Aorta (tissue), 5 donors: ENCODE measurements around the gene ASXL1. TPM values are rescaled to one million over a fixed set of nuclear protein-coding genes. Genes with fewer than 3 reads are reported as not detected.
A peak's percentile ranks its signal among the peaks of the same experiment; 100 is the strongest.

Experiments
- ATAC-seq: fragments of 200-7000 bp; cut with Tn5 transposase; one replicate; pipeline ENCODE4 v1.9.1; 2022; ENCODE audit warnings: moderate library complexity; ENCODE audit not compliant: low FRiP score
- DNase-seq, 2 donors: peaks; one replicate each; pipeline ENCODE4 v3.0.0-alpha.2; 2020
- H3K27ac ChIP-seq, 2 donors: one replicate each; pipeline ENCODE4 v1.5.1; 2013; ENCODE audit warnings: low read length in 2 of 2, mild to moderate bottlenecking in 2 of 2, moderate library complexity in 2 of 2, control low read depth in 1 of 2, inconsistent platforms in 1 of 2, low read depth in 1 of 2
- H3K27me3 ChIP-seq, 2 donors: one replicate each; pipeline ENCODE4 v1.6.1; 2013; ENCODE audit warnings: control low read depth in 1 of 2, low read length in 1 of 2, mild to moderate bottlenecking in 1 of 2, moderate library complexity in 1 of 2; ENCODE audit not compliant: insufficient read depth in 2 of 2, control insufficient read depth in 1 of 2
- H3K36me3 ChIP-seq, 2 donors: one replicate each; pipeline ENCODE4 v1.6.1; 2013; ENCODE audit warnings: control low read depth in 1 of 2, low read length in 1 of 2, mild to moderate bottlenecking in 1 of 2; ENCODE audit not compliant: insufficient read depth in 2 of 2, control insufficient read depth in 1 of 2
- H3K4me1 ChIP-seq, 2 donors: one replicate each; pipeline ENCODE4 v1.6.1; 2013; ENCODE audit warnings: low read length in 2 of 2, control low read depth in 1 of 2, mild to moderate bottlenecking in 1 of 2, moderate library complexity in 1 of 2; ENCODE audit not compliant: insufficient read depth in 2 of 2, control insufficient read depth in 1 of 2
- H3K4me3 ChIP-seq, 2 donors: one replicate each; pipeline ENCODE4 v1.5.1; 2013; ENCODE audit warnings: low read length in 2 of 2, control low read depth in 1 of 2, mild to moderate bottlenecking in 1 of 2
- H3K9me3 ChIP-seq: one replicate; pipeline ENCODE4 v1.6.1; 2013; ENCODE audit warnings: mild to moderate bottlenecking, low read length; ENCODE audit not compliant: control insufficient read depth
- WGBS, 2 donors: extraction: QIAGEN DNeasy Blood & Tissue Kit; methylation state at CpG; one replicate each; pipeline ENCODE4 v1.1.7; 2013; 5-methylcytosine and 5-hydroxymethylcytosine counted together
- intact Hi-C, 2 donors: fragments of 100-400 bp; cut with DNase I; formaldehyde crosslinking; loops; one replicate each; pipeline versions ENCODE4 v1.14.2 to v1.15.0; 2022
- polyA plus RNA-seq, 2 donors: library from polyadenylated mRNA; stranded (reverse); fragments of 200-250 nt; gene quantifications; one replicate each; pipeline ENCODE4 v1.2.3, GENCODE V29; 2013
- total RNA-seq, 2 donors: library from RNA; stranded (reverse); fragmentation: NEBNext Ultra II Directional; extraction: Animal tissue kit (Norgen Biotek cat#: 25700); gene quantifications; one replicate each; pipeline ENCODE4 v1.2.1, GENCODE V29; 2021
- donor health status: healthy with polysubstance abuse.
- donor health status: Bipolar disorder and iron deficiency.
- donor health status: DM: no; HTN: no; CAD: no.
- donor health status: DM: no; HTN: no; CAD: no.
- donor health status: DM: yes; HTN: yes; CAD: no.

The ASXL1 gene
- total and polyA plus RNA-seq, 4 donors = 18.0 to 102 (median 72.1) TPM

DNA sequence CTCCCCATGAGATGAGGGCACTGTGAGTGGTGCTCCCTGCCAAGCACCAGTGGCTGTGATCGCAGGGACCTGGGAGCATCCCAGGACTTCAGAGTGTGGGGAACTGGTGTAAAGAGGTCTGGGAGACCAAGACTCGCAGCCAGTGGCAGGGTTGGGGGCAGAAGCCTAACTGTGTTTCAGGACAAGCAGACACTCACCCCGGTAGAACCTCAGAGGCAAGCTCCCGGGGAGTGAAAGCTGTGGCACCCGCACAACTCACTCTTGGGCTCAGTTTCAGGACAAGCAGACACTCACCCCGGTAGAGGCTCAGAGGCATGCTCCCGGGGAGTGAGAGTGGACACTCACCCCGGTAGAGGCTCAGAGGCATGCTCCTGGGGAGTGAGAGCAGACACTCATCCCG, 112.8 kb downstream of the ASXL1 start:
- no peaks in the 10 kb centered on the region for H3K4me1 ChIP-seq

DNA sequence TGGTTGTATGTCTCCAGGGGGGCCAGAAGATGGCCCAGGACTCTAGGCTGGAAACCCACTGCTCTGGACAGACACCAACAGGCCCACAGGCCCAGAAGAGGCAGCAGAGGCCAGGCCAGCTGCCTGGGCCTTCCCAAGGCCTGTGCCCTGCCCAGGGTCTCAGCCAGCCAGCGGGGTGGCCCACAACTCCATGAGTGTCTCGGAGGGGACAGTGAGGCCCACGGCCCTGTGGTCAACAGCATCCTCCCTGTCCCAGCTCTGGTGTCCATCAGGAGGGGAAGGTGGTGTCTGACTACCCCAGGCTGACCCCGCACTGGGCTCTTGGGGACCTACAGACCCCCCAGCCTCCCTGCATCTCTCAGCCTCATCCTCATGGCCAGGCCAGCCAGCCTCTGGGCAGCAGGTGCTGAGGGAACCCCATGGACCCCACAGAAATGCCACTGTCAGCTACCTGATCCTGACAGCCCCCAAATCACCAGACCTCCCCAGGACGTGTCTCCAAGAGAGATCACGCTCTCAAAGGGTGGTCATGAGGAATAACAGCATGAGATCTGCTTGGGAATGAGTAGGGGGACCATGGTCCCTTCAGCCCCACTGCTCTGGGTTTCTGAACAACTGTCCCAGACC, 114.6 kb downstream of the ASXL1 start:
- 96 to 97% methylated on average over 6 of the region's 6 CpGs for WGBS, 2 donors
- intact Hi-C loops = no loop called here

More for the DNA sequence above, 112.8 kb downstream of the ASXL1 start:
- 80 to 81% methylated on average over 9 of the region's 9 CpGs for WGBS, 2 donors
- Histone ChIP-seq H3K9me3 (no peaks in the 10 kb centered on the region), H3K27ac (no peak overlapping the region), H3K4me3 (no peak overlapping the region), H3K27me3 (no peaks in the 10 kb centered on the region), H3K36me3 (no peaks in the 10 kb centered on the region)
- intact Hi-C loops = no loop called here
- no peak for DNase-seq
- ATAC-seq = no peak

DNA sequence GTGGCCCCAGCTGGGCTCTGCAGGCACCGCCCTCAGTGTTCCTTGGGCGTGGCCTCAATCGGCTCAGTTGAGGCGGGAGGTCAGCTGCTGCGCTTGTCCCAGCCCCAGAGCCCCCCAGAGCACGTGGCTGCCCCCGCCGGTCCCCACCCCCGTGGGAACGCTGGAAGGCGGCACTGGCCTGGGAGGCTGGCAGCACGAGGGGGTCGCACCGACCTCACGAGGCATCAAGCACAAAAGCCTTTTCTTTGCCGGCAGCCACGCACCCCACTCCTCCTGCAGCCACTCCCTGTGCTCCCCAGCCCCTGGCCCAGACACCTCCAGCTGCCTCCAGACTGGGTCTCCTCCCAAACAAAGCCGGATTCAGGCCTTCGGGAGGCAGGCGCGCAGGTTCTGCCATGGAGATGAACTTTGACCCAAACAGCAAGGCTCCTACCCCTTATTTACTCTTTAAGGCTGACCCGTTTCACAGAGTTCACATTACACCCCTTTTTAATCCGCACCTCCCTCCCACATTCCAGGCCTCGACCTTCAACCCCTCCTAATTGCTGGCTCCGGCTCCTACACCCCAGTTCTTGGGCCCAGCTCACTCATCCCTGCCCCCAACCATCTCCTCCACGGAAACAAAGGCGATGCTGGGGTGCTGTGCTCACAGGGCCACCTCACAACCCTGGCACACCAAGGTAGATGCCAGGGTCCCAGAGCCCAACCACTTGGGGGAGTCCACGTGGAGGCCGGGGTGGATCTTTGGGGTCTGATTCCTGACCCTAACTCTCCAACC, 115.3 kb downstream of the ASXL1 start:
- DNase-seq = no peak

More for the DNA sequence above, 114.6 kb downstream of the ASXL1 start:
- Histone ChIP-seq H3K4me1 (no peaks in the 10 kb centered on the region), H3K4me3 (no peak overlapping the region), H3K27me3 (no peaks in the 10 kb centered on the region), H3K27ac (no peak overlapping the region), H3K9me3 (no peaks in the 10 kb centered on the region), H3K36me3 (no peaks in the 10 kb centered on the region)
- ATAC-seq = no peak
- DNase-seq = no peak

DNA sequence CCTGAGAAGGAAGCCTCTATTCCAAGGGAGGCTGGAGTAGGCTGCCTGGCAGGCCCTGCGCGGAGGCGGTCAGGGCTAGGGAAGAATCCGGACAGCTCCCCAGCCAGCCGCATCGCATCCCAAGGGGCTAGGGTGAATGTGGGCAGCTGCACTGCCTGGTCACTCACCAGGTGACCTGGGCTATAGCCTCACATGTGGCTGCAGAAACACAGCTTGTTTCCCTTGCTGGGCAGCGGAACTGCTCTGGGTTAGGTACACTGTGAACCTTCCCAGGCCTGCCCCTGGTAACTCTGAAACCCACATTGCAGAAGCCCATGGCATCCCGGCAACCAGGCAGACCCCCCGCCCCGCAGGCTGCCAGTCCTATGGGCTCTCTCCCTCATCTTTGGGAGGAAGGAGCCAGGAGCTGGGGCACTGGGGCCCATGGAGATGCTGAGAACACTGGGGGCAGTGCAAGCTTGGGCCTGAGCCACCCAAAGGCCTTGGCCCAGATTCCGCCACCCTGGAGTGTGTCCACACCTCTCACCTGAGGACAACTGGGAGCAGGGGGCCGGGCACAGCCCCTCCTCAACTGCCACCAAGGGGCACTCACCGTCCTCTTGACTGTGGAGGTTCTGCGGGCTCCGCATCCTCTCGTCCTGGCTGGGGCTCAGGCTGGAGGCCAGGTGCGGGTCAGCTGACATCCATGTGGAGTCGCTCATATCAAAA, 116.0 kb downstream of the ASXL1 start:
- DNase-seq (no peak), ATAC-seq (no peak)
- intact Hi-C loops = no loop called here
- Histone ChIP-seq H3K27me3 (no peaks in the 10 kb centered on the region), H3K27ac (no peak overlapping the region), H3K4me1 (no peaks in the 10 kb centered on the region), H3K9me3 (no peaks in the 10 kb centered on the region), H3K4me3 (no peak overlapping the region), H3K36me3 (no peaks in the 10 kb centered on the region)
- WGBS, 2 donors = 92 to 93% methylated on average over 18 of the region's 18 CpGs

More for the DNA sequence above, 115.3 kb downstream of the ASXL1 start:
- Histone ChIP-seq H3K9me3 (no peaks in the 10 kb centered on the region), H3K27ac (no peak overlapping the region), H3K4me3 (no peak overlapping the region), H3K4me1 (no peaks in the 10 kb centered on the region), H3K27me3 (no peaks in the 10 kb centered on the region), H3K36me3 (no peaks in the 10 kb centered on the region)
- intact Hi-C loops = no loop called here
- 83 to 86% methylated on average over 28 to 29 of the region's 29 CpGs for WGBS, 2 donors
- no peak for ATAC-seq

DNA sequence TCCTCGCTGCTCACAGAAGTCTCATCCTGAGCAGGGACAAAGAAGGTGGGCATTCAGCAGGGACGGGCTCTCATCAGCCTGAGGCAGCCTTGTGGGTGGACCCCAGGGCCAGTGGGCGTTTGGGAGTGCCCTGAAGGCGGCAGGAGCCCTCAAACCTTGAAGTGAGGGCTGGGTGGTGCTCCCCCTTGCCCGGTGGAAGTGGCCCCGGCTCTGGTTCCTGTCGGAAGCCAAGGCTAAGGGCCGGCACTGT, 116.5 kb downstream of the ASXL1 start:
- Histone ChIP-seq H3K4me3 (no peak overlapping the region), H3K27ac (no peak overlapping the region), H3K27me3 (no peaks in the 10 kb centered on the region), H3K9me3 (no peaks in the 10 kb centered on the region), H3K36me3 (no peaks in the 10 kb centered on the region), H3K4me1 (no peaks in the 10 kb centered on the region)
- WGBS, 2 donors = 30 to 39% methylated on average over 8 of the region's 8 CpGs
- ATAC-seq (no peak), DNase-seq (no peak)
- intact Hi-C loops = no loop called here

DNA sequence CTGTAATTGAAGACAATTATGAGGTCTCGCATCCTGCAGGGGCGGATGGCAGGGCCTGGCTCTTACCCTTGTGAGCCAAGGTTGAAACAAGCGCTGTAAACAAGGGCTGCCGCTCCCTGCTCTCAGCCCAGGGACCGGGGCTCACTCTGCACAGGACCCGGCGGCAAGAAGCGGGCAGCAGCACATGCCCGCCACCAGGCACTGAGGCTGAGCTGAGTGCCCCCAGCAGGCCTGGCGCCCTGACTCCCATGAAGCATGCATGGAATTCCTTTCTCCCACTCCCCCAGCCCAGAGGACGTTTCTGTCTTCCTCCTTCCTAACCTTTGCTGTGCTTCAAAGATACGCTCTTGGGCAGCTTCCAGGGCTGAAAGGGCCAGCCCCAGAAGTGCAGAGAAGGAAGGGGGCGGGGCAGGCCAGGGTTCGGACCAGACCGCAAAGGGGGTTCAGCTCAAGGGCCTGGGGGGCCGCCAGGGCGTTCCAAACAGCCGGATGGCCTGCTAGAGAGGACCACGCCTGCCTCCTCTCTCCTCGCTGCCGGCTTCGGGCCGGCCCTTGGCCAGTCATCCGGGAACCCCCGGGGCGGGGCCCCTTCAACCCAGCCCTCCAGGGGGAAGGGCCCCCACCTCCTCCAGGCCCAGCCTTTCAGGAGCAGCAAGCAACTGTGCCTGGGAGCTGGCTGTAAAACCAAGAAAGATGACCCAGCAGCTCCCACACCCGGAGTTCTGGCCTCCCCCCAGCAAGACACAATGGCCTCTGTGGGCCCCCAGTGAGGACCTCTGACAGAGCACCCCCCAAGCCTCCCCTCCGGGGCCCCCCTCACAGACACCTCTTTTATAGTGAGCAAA, 117.1 kb downstream of the ASXL1 start:
- Histone ChIP-seq H3K9me3 (no peaks in the 10 kb centered on the region), H3K27me3 (no peaks in the 10 kb centered on the region), H3K4me3 (no peak overlapping the region), H3K27ac (no peak overlapping the region), H3K36me3 (no peaks in the 10 kb centered on the region), H3K4me1 (no peaks in the 10 kb centered on the region)
- ATAC-seq (peak; percentile 89), DNase-seq (peak; percentile 93 to 94)
- WGBS, 2 donors = 3 to 5% methylated on average over 28 of the region's 28 CpGs
- intact Hi-C loops = no loop called here

DNA sequence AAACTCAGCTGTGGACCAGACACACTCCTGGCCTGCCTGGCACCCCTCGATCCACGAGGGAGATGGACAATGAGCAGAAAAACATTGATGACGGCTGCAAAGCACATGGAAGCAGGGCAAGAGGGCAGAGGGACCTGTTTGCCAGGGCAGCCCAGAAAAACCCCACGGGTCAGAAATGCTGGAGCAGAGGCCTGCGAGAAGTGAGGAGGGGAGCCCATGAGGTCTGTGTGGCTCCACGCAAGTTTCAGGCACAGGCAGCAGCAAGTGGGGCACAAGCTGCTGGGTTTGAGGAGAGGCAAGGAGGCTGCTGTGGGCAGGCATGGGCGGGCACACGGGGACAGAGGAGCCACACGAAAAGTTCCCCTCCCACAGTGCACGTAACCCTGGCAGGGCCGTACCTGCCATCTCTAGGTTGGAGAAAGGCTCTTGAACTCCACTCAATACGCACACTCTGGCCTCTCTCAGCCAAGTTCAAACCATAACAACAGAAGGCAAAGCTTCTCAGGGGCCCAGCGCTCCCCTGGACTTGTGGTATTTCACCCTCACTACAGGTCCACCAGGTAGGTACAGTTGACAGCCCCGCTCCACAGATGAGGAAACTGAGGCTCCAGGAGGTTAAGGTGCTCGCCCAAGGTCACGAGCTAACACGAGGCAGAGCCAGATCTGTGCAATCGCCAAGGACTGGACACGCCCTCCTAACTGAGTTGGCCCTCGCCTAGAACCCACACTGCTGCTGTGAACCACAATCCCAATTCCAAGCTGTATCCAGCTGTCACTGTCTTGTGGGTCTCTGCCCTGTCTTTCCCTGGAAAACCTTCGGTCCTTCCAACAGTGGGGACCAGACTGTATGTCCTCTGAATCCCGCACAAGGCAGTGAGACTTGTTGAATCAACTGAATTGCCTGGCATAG, 118.8 kb downstream of the ASXL1 start:
- H3K4me1 ChIP-seq = no peaks in the 10 kb centered on the region
- H3K4me3 ChIP-seq = no peak overlapping the region
- peak; percentile 40 to 43 for DNase-seq
- H3K27ac ChIP-seq = no peak overlapping the region
- H3K9me3 ChIP-seq = no peaks in the 10 kb centered on the region
- intact Hi-C loops = no loop called here
- WGBS, 2 donors = 87 to 90% methylated on average over 22 of the region's 22 CpGs
- H3K36me3 ChIP-seq = no peaks in the 10 kb centered on the region
- H3K27me3 ChIP-seq = no peaks in the 10 kb centered on the region
- ATAC-seq = no peak
